Astrocyte (in vitro differentiated cells and primary cell): ENCODE measurements around the gene NHLRC4. TPM values are rescaled to one million over a fixed set of nuclear protein-coding genes. Genes with fewer than 3 reads are reported as not detected.

Experiments used
- DNase-seq: peaks from one replicate; pipeline ENCODE4 v3.0.0-alpha.2; 2010; ENCODE audit warnings: low read depth
- FAIRE-seq: peaks from 2 replicates; lab custom pipeline; 2011; peaks lifted over from hg19 to GRCh38; lab: Jason Lieb, UNC
- H2AFZ ChIP-seq: 2 replicates; pipeline ENCODE4 v1.6.0; 2012; ENCODE audit warnings: low read depth, low read length, inconsistent platforms
- H3K27ac ChIP-seq: 2 replicates; pipeline ENCODE4 v1.5.1; 2011; ENCODE audit warnings: low read depth, low read length, inconsistent platforms
- H3K27me3 ChIP-seq: 2 replicates; pipeline ENCODE4 v1.6.0; 2011; ENCODE audit warnings: low read length, inconsistent platforms; ENCODE audit not compliant: insufficient read depth
- H3K36me3 ChIP-seq: 2 replicates; pipeline ENCODE4 v1.5.1; 2011; ENCODE audit warnings: low read length, inconsistent platforms; ENCODE audit not compliant: insufficient read depth
- H3K4me1 ChIP-seq: 2 replicates; pipeline ENCODE4 v1.5.1; 2011; ENCODE audit warnings: low read length, inconsistent platforms; ENCODE audit not compliant: insufficient read depth
- H3K4me2 ChIP-seq: 2 replicates; pipeline ENCODE4 v1.6.0; 2012; ENCODE audit warnings: low read length, inconsistent platforms
- H3K4me3 ChIP-seq: 2 replicates; pipeline ENCODE4 v1.5.1; 2011; ENCODE audit warnings: low read depth, mild to moderate bottlenecking, low read length, inconsistent platforms; ENCODE audit not compliant: insufficient read depth
- H3K79me2 ChIP-seq: 2 replicates; pipeline ENCODE4 v1.6.0; 2012; ENCODE audit warnings: mild to moderate bottlenecking, low read length, inconsistent platforms; ENCODE audit not compliant: insufficient read depth
- H3K9ac ChIP-seq: 2 replicates; pipeline ENCODE4 v1.6.0; 2012; ENCODE audit warnings: mild to moderate bottlenecking, low read length, inconsistent platforms
- H3K9me3 ChIP-seq: 2 replicates; pipeline ENCODE4 v1.5.1; 2012; ENCODE audit warnings: low read depth, mild to moderate bottlenecking, low read length, inconsistent platforms; ENCODE audit not compliant: insufficient read depth
- H4K20me1 ChIP-seq: 2 replicates; pipeline ENCODE4 v1.6.0; 2012; ENCODE audit warnings: low read length, inconsistent platforms; ENCODE audit not compliant: insufficient read depth
- H3K27ac Mint-ChIP-seq: one replicate; pipeline ENCODE4 v1.8.0; 2021; ENCODE audit warnings: mild to moderate bottlenecking, mixed read lengths; ENCODE audit not compliant: unreplicated experiment
- H3K27me3 Mint-ChIP-seq: one replicate; pipeline ENCODE4 v1.8.0; 2021; ENCODE audit warnings: low read depth, mixed read lengths; ENCODE audit not compliant: unreplicated experiment
- H3K36me3 Mint-ChIP-seq: one replicate; pipeline ENCODE4 v1.8.0; 2021; ENCODE audit warnings: low read depth, mixed read lengths; ENCODE audit not compliant: unreplicated experiment
- H3K4me1 Mint-ChIP-seq: one replicate; pipeline ENCODE4 v1.8.0; 2021; ENCODE audit warnings: low read depth, mixed read lengths; ENCODE audit not compliant: unreplicated experiment
- H3K4me3 Mint-ChIP-seq: one replicate; pipeline ENCODE4 v1.8.0; 2021; ENCODE audit warnings: mild to moderate bottlenecking, moderate library complexity, mixed read lengths; ENCODE audit not compliant: unreplicated experiment
- H3K9me3 Mint-ChIP-seq: one replicate; pipeline ENCODE4 v1.8.0; 2021; ENCODE audit warnings: mild to moderate bottlenecking, mixed read lengths; ENCODE audit not compliant: unreplicated experiment
- EZH2 ChIP-seq: IDR thresholded peaks from 2 replicates; pipeline ENCODE4 v1.6.1; 2012; ENCODE audit warnings: mild to moderate bottlenecking, low read length, inconsistent platforms; ENCODE audit not compliant: insufficient read depth
- total RNA-seq: library from RNA; stranded (reverse); gene quantifications from 2 replicates; pipeline ENCODE4 v1.2.1, GENCODE V29; 2021
- TF ChIP-seq, protein P1 (sequence below): IDR thresholded peaks from 2 replicates; pipeline ENCODE4 v1.5.1; 2011; ENCODE audit warnings: low read depth, mild to moderate bottlenecking, inconsistent platforms, low read length, moderate library complexity; ENCODE audit not compliant: insufficient read depth

NHLRC4 gene
- total RNA-seq, 1 donor from 2014 or later = 0.73 TPM

DNA sequence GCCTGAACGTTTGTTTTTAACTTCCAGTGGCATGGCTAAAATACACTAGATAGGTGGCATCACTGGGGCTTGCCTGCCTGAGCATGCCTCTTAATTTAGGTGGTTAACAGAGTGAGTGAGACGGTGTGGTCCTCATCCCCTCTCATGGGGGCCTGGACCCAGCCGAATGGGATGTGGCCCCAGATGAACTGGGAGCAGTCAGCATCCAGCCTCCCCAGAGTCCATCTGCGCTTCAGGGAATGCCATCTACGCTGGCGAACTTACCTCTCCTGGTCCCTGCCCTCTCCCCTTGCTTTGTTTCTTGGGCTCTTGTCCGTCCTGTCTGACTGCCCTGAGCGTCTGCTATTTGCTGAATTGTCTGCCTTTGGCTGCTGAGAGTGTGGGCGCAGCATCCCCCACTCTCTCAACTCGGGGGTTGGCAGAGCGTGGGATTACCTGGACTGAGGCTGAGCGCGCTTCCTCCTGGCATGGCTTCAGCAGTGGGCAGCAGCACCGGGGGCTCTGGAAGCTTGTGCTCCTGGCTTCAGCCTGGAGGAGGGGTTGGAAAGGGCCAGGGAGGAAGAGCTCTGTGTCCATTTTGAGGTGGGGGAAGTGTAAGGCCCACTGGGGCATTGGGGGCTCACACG, 25.2 kb downstream of the NHLRC4 start:
- Histone ChIP-seq H2AFZ (no peak overlapping the region), H3K36me3 (no peaks in the 10 kb centered on the region), H3K27me3 (no peaks in the 10 kb centered on the region), H3K9ac (no peak overlapping the region), H3K4me2 (no peak overlapping the region), H3K4me1 (peaks cover 15% of the 10 kb centered on the region), H4K20me1 (peaks cover 73% of the 10 kb centered on the region), H3K79me2 (peaks cover 79% of the 10 kb centered on the region), H3K27ac (no peak overlapping the region), H3K4me3 (no peak overlapping the region), H3K9me3 (no peaks in the 10 kb centered on the region)
- no peak for DNase-seq
- no peak for FAIRE-seq
- Mint-ChIP-seq H3K36me3 (peaks cover 10% of the 10 kb centered on the region), H3K4me3 (peak overlapping the region; percentile 46), H3K9me3 (no peaks in the 10 kb centered on the region), H3K4me1 (peaks cover 11% of the 10 kb centered on the region), H3K27ac (no peak overlapping the region), H3K27me3 (no peaks in the 10 kb centered on the region)
- TF ChIP-seq, protein P1, sequence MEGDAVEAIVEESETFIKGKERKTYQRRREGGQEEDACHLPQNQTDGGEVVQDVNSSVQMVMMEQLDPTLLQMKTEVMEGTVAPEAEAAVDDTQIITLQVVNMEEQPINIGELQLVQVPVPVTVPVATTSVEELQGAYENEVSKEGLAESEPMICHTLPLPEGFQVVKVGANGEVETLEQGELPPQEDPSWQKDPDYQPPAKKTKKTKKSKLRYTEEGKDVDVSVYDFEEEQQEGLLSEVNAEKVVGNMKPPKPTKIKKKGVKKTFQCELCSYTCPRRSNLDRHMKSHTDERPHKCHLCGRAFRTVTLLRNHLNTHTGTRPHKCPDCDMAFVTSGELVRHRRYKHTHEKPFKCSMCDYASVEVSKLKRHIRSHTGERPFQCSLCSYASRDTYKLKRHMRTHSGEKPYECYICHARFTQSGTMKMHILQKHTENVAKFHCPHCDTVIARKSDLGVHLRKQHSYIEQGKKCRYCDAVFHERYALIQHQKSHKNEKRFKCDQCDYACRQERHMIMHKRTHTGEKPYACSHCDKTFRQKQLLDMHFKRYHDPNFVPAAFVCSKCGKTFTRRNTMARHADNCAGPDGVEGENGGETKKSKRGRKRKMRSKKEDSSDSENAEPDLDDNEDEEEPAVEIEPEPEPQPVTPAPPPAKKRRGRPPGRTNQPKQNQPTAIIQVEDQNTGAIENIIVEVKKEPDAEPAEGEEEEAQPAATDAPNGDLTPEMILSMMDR = no peak
- TF ChIP-seq EZH2 = no peak

DNA sequence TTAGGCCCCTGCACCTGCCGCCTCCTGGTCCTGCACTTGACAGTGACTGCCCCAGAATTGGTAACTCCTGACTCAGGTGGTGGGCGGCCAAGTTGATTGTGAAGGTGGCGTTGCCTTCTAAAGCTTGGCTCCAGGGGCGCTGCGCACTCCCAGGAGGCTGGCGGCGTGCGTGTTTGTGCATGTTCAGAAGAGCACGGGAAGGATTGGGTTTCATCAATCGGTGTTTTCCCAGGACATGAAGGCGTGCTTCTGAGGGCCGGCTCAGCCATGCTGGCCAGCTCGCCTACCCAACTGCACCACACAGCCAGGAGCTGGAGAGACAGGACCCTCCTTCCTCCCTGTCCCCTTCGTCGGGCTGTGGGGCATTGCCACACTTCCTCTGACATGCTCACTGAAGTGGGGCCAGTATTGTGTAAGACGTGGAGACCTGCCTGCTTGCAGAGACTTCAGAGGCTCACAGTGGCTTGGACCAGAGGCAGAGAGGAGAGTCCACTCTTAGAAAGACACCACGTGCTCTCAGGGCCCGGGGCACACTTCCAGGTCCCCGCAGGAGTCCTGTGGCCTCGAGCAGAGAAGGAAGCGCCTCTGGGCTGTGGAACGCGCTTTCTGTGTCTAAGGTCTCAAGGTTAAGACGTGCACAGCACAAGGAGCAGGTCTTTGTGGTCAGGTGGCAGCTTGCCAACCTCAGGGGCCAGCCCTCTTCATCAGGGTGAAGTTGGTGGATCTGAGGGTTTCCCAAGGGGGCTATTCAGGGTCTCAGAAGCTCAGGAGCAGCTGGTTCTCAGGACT, 25.9 kb downstream of the NHLRC4 start:
- H3K27me3 Mint-ChIP-seq = no peaks in the 10 kb centered on the region
- FAIRE-seq = no peak

More for the DNA sequence above, 25.9 kb downstream of the NHLRC4 start:
- Histone ChIP-seq H3K27ac (no peak overlapping the region), H3K4me3 (no peak overlapping the region), H3K9me3 (no peaks in the 10 kb centered on the region), H3K4me2 (no peak overlapping the region), H3K9ac (no peak overlapping the region), H4K20me1 (peaks cover 69% of the 10 kb centered on the region), H2AFZ (no peak overlapping the region), H3K79me2 (peaks cover 75% of the 10 kb centered on the region), H3K36me3 (no peaks in the 10 kb centered on the region), H3K27me3 (no peaks in the 10 kb centered on the region), H3K4me1 (peaks cover 14% of the 10 kb centered on the region)
- H3K27ac Mint-ChIP-seq = no peak overlapping the region
- H3K36me3 Mint-ChIP-seq = peaks cover 12% of the 10 kb centered on the region
- H3K4me3 Mint-ChIP-seq = no peak overlapping the region
- H3K4me1 Mint-ChIP-seq = peaks cover 8% of the 10 kb centered on the region
- no peak for DNase-seq
- TF ChIP-seq, protein P1 = no peak
- TF ChIP-seq EZH2 = no peak
- H3K9me3 Mint-ChIP-seq = no peaks in the 10 kb centered on the region
